OCI-LY3 (cell line): ENCODE measurements around the gene ADAMTS3.

ENCODE experiments used
- EZH2phosphoT487 ChIP-seq: fragments of 200-600 bp; shearing (Covaris generic); IDR thresholded peaks from 2 replicates; pipeline ENCODE4 v1.6.1; 2018; ENCODE audit warnings: antibody characterized with exemption, mixed run types, low read depth
- TF ChIP-seq, protein P1 (sequence below): fragments of 200-600, 300-600 bp; sonication (generic); IDR thresholded peaks from 2 replicates; pipeline ENCODE4 v1.5.1; 2014; ENCODE audit warnings: antibody characterized with exemption, low read length, low read depth

DNA sequence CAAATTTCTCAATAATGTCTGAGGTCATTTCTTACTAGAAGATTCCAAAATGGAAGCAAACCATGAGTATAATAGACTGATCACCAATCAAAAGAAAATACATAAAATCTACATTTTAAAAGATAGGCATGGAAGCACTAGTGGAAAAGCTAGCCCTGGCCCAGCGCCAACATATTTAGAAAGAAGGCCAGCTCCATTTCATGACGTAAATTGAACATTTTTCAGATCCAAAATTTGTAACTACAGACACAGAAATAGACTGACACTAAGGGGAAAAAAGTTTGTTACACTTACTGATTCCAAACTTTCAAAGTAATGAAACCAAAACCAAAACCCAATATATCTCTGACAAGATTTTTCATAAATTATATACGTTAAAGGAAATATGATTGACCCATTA, 117.7 kb downstream of the ADAMTS3 start:
- TF ChIP-seq, protein P1, sequence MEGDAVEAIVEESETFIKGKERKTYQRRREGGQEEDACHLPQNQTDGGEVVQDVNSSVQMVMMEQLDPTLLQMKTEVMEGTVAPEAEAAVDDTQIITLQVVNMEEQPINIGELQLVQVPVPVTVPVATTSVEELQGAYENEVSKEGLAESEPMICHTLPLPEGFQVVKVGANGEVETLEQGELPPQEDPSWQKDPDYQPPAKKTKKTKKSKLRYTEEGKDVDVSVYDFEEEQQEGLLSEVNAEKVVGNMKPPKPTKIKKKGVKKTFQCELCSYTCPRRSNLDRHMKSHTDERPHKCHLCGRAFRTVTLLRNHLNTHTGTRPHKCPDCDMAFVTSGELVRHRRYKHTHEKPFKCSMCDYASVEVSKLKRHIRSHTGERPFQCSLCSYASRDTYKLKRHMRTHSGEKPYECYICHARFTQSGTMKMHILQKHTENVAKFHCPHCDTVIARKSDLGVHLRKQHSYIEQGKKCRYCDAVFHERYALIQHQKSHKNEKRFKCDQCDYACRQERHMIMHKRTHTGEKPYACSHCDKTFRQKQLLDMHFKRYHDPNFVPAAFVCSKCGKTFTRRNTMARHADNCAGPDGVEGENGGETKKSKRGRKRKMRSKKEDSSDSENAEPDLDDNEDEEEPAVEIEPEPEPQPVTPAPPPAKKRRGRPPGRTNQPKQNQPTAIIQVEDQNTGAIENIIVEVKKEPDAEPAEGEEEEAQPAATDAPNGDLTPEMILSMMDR: no peak
- no peak for TF ChIP-seq EZH2phosphoT487
